DOHH2 (cell line): ENCODE results near the gene SORBS1.

Experiments
- EZH2phosphoT487 ChIP-seq: fragments of 200-600 bp; sonication (generic); IDR thresholded peaks from 2 replicates; pipeline ENCODE4 v1.6.1; 2017; ENCODE audit warnings: borderline replicate concordance, mild to moderate bottlenecking, antibody characterized with exemption, low read length, moderate library complexity, mixed read lengths
- TF ChIP-seq, protein P1 (sequence below): fragments of 200-600 bp; sonication (generic); IDR thresholded peaks from one replicate; pipeline ENCODE4 v1.5.1; 2014; ENCODE audit warnings: antibody characterized with exemption, mild to moderate bottlenecking, low read depth, low read length; ENCODE audit not compliant: poor library complexity, severe bottlenecking

DNA sequence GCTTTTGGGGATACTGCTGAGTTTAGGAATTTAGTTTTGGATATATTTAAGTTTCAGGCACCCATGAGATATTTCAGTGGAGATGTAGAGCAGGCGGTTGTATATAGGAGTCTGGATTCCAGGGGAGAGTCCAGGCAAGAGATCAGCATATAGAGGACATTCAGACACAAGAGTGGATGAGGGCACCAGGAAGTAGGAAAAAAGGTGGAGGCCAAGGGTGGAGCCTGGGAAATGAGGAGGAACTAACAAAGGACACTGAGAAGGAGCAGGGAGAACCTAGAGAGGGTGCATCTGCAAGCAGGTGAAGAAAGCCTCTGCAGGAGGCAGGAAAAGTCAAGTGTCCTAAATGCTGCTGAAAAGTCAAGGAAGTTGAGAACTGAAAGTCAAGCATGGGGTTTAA lies 257.2 kb downstream of the SORBS1 start:
- TF ChIP-seq, protein P1, sequence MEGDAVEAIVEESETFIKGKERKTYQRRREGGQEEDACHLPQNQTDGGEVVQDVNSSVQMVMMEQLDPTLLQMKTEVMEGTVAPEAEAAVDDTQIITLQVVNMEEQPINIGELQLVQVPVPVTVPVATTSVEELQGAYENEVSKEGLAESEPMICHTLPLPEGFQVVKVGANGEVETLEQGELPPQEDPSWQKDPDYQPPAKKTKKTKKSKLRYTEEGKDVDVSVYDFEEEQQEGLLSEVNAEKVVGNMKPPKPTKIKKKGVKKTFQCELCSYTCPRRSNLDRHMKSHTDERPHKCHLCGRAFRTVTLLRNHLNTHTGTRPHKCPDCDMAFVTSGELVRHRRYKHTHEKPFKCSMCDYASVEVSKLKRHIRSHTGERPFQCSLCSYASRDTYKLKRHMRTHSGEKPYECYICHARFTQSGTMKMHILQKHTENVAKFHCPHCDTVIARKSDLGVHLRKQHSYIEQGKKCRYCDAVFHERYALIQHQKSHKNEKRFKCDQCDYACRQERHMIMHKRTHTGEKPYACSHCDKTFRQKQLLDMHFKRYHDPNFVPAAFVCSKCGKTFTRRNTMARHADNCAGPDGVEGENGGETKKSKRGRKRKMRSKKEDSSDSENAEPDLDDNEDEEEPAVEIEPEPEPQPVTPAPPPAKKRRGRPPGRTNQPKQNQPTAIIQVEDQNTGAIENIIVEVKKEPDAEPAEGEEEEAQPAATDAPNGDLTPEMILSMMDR: no peak
- no peak for TF ChIP-seq EZH2phosphoT487
